Spleen (tissue), 11 donors: Measurements from ENCODE around the gene USP21. TPM values are rescaled to one million over a fixed set of nuclear protein-coding genes. Genes with fewer than 3 reads are reported as not detected.

ENCODE experiments used
- DNase-seq: peaks from one replicate; pipeline ENCODE4 v3.0.0-alpha.2; 2020
- H3K27ac ChIP-seq, 8 donors: fragments of 200-600 bp; sonication (generic) in 7 of 8; 1 replicate in 4 of 8; 2 replicates in 4 of 8; pipeline versions ENCODE4 v1.5.0 to v1.8.0; 2016 to 2021; ENCODE audit warnings: inconsistent platforms in 4 of 8, mild to moderate bottlenecking in 4 of 8, moderate library complexity in 1 of 8
- H3K27me3 ChIP-seq, 7 donors: fragments of 200-600 bp; sonication (generic) in 6 of 7; replicated peaks in 1 of 7; 1 replicate in 4 of 7; 2 replicates in 3 of 7; pipeline versions ENCODE4 v1.5.0 to v1.8.0; 2016 to 2021; ENCODE audit warnings: inconsistent platforms in 3 of 7, mild to moderate bottlenecking in 1 of 7
- H3K36me3 ChIP-seq, 6 donors: fragments of 200-600 bp; sonication (generic) in 5 of 6; 1 replicate in 4 of 6; 2 replicates in 2 of 6; pipeline versions ENCODE4 v1.5.0 to v1.8.0; 2016 to 2021; ENCODE audit warnings: inconsistent platforms in 2 of 6
- H3K4me1 ChIP-seq, 6 donors: fragments of 200-600 bp; sonication (generic) in 5 of 6; 1 replicate in 3 of 6; 2 replicates in 3 of 6; pipeline versions ENCODE4 v1.5.0 to v1.8.0; 2016 to 2021; ENCODE audit warnings: inconsistent platforms in 3 of 6
- H3K4me3 ChIP-seq, 8 donors: fragments of 200-600 bp; sonication (generic) in 7 of 8; 1 replicate in 4 of 8; 2 replicates in 4 of 8; pipeline versions ENCODE4 v1.5.0 to v1.8.0; 2016 to 2021; ENCODE audit warnings: inconsistent platforms in 4 of 8, mild to moderate bottlenecking in 4 of 8, moderate library complexity in 2 of 8
- H3K9me3 ChIP-seq, 8 donors: fragments of 200-600 bp; sonication (generic) in 7 of 8; 1 replicate in 4 of 8; 2 replicates in 4 of 8; pipeline versions ENCODE4 v1.5.0 to v1.8.0; 2016 to 2021; ENCODE audit warnings: inconsistent platforms in 4 of 8
- CTCF ChIP-seq, 11 experiments: fragments of 200-600 bp in 7 of 11; fragments of 450-650 bp in 4 of 11; sonication (generic) in 4 of 11; IDR thresholded peaks in 8 of 11; conservative IDR thresholded peaks in 3 of 11; 1 replicate in 7 of 11; 2 replicates in 4 of 11; pipeline versions ENCODE4 v1.4.0 to v1.8.0; 2016 to 2021; ENCODE audit warnings: antibody characterized with exemption in 11 of 11, inconsistent platforms in 4 of 11, mild to moderate bottlenecking in 1 of 11
- POLR2A ChIP-seq, 3 donors: fragments of 450-650 bp; IDR thresholded peaks; one replicate each; pipeline ENCODE4 v1.5.1; 2017; ENCODE audit warnings: antibody characterized with exemption in 3 of 3, mild to moderate bottlenecking in 1 of 3
- POLR2AphosphoS5 ChIP-seq, 3 donors: sonication (generic); formaldehyde crosslinking; IDR thresholded peaks; one replicate each; pipeline ENCODE4 v1.5.1; 2017; ENCODE audit warnings: antibody characterized with exemption in 3 of 3
- WGBS, 5 donors: extraction: QIAGEN DNeasy Blood & Tissue Kit in 3 of 5; methylation state at CpG; one replicate each; pipeline versions ENCODE4 v1.1.5 to v1.1.7; 2013 to 2018; 5-methylcytosine and 5-hydroxymethylcytosine counted together
- intact Hi-C: fragments of 100-400 bp; cut with DNase I; formaldehyde crosslinking; loops from one replicate; pipeline ENCODE4 v1.15.0; 2023; ENCODE audit warnings: low total_unique reads
- polyA plus RNA-seq, 3 donors: library from polyadenylated mRNA; stranded (reverse); fragments of 200-250 nt; gene quantifications; one replicate each; pipeline ENCODE4 v1.2.1, GENCODE V29; 2013
- total RNA-seq, 7 donors: library from RNA; depleted of rRNA in 3 of 7; stranded (reverse); fragments of >200 nt in 3 of 7; fragmentation: NEBNext Ultra II Directional in 4 of 7; extraction: Animal tissue kit (Norgen Biotek cat#: 25700) in 4 of 7; gene quantifications; one replicate each; pipeline versions ENCODE4 v1.1.0 to v1.2.1, GENCODE V29; 2016 to 2021
- donor health status: healthy with polysubstance abuse.
- donor health status: DM: no; HTN: no; CAD: no; lungs with moderate emphysema.
- donor health status: DM: no; HTN: no; CAD: no.
- donor health status: Bipolar disorder and iron deficiency.
- donor health status: healthy.
- donor health status: DM: no; HTN: no; CAD: no.
- donor health status: DM: yes; HTN: yes; CAD: no.

USP21 gene
- total and polyA plus RNA-seq, 10 donors = 17.9 to 33.0 (median 27.0) TPM

GRCh38 chr1:161137881-161138280 is 21.4 kb upstream of the USP21 start:
- no peak for TF ChIP-seq CTCF (IDR thresholded peaks at IDR 0.05 in 8 of 11, conservative IDR thresholded peaks at IDR 0.05 in 3 of 11)
- no peak for TF ChIP-seq POLR2AphosphoS5 (IDR thresholded peaks at IDR 0.05)
- no peak for TF ChIP-seq POLR2A (IDR thresholded peaks at IDR 0.05)
- DNase-seq = no peak
- 73 to 87% (median 78%) methylated on average over 3 of the region's 3 CpGs for WGBS, 5 donors
- no peak overlapping the region for H3K4me3 ChIP-seq
- H3K27me3 ChIP-seq = no peaks in the 10 kb centered on the region
- H3K27ac ChIP-seq = peak overlapping the region in 5 of 8 donors; percentile 10 to 61 (median 34)
- intact Hi-C loops = no loop called here
- H3K9me3 ChIP-seq = no peaks in the 10 kb centered on the region
- peaks cover 0 to 7% (median 0%) of the 10 kb centered on the region in 6 donors for H3K36me3 ChIP-seq
- peaks cover 8 to 72% (median 23%) of the 10 kb centered on the region in 6 donors for H3K4me1 ChIP-seq

- H3K4me1 ChIP-seq = peaks cover 6 to 66% (median 21%) of the 10 kb centered on the region in 6 donors
- peaks cover 0 to 7% (median 0%) of the 10 kb centered on the region in 6 donors for H3K36me3 ChIP-seq
- no peak for TF ChIP-seq POLR2A (IDR thresholded peaks at IDR 0.05)
- TF ChIP-seq CTCF (IDR thresholded peaks at IDR 0.05 in 8 of 11, conservative IDR thresholded peaks at IDR 0.05 in 3 of 11) = no peak
- no peak for TF ChIP-seq POLR2AphosphoS5 (IDR thresholded peaks at IDR 0.05)
- no peak overlapping the region for H3K4me3 ChIP-seq
- H3K9me3 ChIP-seq = no peaks in the 10 kb centered on the region
- 55 to 89% (median 60%) methylated on average over 1 of the region's 1 CpG for WGBS, 5 donors
- no peaks in the 10 kb centered on the region for H3K27me3 ChIP-seq
- no peak for DNase-seq
- peak overlapping the region in 6 of 8 donors; percentile 10 to 61 (median 34) for H3K27ac ChIP-seq
- intact Hi-C loops = no loop called here
Observed at GRCh38 chr1:161138431-161138830, 20.9 kb upstream of the USP21 start.

GRCh38 chr1:161139766-161140165 is 19.5 kb upstream of the USP21 start:
- no peak overlapping the region for H3K27ac ChIP-seq
- no peak overlapping the region for H3K4me3 ChIP-seq
- H3K4me1 ChIP-seq = peaks cover 0 to 53% (median 8%) of the 10 kb centered on the region in 6 donors
- 55 to 65% (median 58%) methylated on average over 1 of the region's 1 CpG for WGBS, 5 donors
- H3K27me3 ChIP-seq = no peaks in the 10 kb centered on the region
- DNase-seq = no peak
- H3K9me3 ChIP-seq = no peaks in the 10 kb centered on the region
- H3K36me3 ChIP-seq = peaks cover 0 to 4% (median 0%) of the 10 kb centered on the region in 6 donors
- no peak for TF ChIP-seq POLR2AphosphoS5 (IDR thresholded peaks at IDR 0.05)
- TF ChIP-seq POLR2A (IDR thresholded peaks at IDR 0.05) = no peak
- TF ChIP-seq CTCF (IDR thresholded peaks at IDR 0.05 in 8 of 11, conservative IDR thresholded peaks at IDR 0.05 in 3 of 11) = peak in 10 of 11 experiments; percentile 17 to 65 (median 47)
- intact Hi-C loops = no loop called here

GRCh38 chr1:161140755-161141400 is 18.4 kb upstream of the USP21 start:
- WGBS, 5 donors = 95 to 97% (median 95%) methylated on average over 29 of the region's 29 CpGs
- TF ChIP-seq POLR2AphosphoS5 (IDR thresholded peaks at IDR 0.05) = no peak
- no peak for TF ChIP-seq POLR2A (IDR thresholded peaks at IDR 0.05)
- TF ChIP-seq CTCF (IDR thresholded peaks at IDR 0.05 in 8 of 11, conservative IDR thresholded peaks at IDR 0.05 in 3 of 11) = no peak
- H3K4me1 ChIP-seq = peaks cover 0 to 42% (median 6%) of the 10 kb centered on the region in 6 donors
- no peaks in the 10 kb centered on the region for H3K27me3 ChIP-seq
- H3K27ac ChIP-seq = no peak overlapping the region
- intact Hi-C loops = no loop called here
- H3K4me3 ChIP-seq = no peak overlapping the region
- DNase-seq = peak; percentile 64
- peaks cover 0 to 3% (median 0%) of the 10 kb centered on the region in 6 donors for H3K36me3 ChIP-seq
- H3K9me3 ChIP-seq = no peaks in the 10 kb centered on the region
